ENCODE results near the gene SLC35F1.

The SLC35F1 gene

GRCh38 chr6:118128755-118129154 is 221.7 kb downstream of the SLC35F1 start:
- no peak for DNase-seq

DNA sequence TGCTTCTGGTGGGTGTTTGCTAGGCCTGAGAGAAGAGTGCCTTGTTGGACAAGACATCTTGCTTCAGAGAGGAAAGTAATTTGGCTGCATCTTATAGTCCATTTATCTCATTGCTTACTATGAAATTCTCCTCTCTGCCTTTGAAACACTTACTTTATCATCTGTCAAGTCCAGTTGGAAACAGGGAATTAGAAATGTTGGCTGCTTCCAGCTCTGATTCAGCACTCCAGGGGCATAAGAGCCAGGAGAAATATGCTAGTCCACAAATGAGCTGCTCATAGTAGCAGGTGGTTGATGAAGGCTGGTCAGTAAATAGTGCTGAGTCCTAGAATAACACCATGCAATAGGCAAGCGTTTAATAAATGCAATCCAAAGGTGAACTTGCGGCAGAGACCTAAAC is 227.1 kb downstream of the SLC35F1 start:
- DNase-seq, result no peak

GRCh38 chr6:118134736-118135135 is 227.7 kb downstream of the SLC35F1 start:
- DNase-seq, result no peak

- DNase-seq, result no peak
Observed at GRCh38 chr6:118135371-118135770, 228.3 kb downstream of the SLC35F1 start.

DNA sequence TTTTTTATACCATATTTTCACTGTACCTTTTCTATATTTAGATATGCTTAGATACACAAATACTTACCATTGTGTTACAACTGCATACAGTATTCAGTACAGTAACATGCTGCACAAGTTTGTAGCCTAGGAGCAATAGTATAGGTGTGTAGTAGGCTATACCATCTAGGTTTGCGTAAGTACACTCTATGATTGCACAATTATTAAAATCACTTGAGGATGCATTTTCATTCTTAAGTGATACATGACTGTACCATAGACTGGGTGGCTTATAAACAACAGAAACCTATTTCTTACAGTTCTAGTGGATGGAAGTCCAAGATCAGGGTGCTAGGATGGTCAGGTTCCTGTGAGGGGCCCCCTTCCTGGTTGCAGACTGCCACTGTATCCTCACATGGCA is 234.1 kb downstream of the SLC35F1 start:
- DNase-seq, result no peak

GRCh38 chr6:118146584-118146983 is 239.5 kb downstream of the SLC35F1 start:
- DNase-seq, result no peak

- no peak for DNase-seq
Observed at GRCh38 chr6:118147511-118147910, 240.4 kb downstream of the SLC35F1 start.

- no peak for DNase-seq
Observed at GRCh38 chr6:118148561-118148960, 241.5 kb downstream of the SLC35F1 start.

DNA sequence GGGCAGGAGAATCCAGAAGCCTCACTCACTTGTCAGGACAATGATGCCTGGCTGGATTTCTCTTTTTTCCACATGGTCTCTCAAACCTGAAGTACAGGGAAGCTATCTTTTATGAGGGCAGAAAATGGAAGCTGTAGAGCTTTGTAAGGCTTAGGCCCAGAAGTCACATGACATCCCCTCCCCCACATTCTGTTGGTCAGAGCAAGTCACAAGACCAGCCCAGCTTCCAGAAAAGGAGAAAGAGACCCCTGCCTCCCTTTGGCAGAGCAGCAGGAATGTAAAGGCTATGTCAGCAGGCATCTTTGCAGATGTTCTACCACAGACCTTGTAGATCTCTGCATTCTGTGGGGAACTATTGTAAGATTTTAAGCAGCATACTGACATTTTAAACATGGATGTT is 245.5 kb downstream of the SLC35F1 start:
- no peak for DNase-seq

DNA sequence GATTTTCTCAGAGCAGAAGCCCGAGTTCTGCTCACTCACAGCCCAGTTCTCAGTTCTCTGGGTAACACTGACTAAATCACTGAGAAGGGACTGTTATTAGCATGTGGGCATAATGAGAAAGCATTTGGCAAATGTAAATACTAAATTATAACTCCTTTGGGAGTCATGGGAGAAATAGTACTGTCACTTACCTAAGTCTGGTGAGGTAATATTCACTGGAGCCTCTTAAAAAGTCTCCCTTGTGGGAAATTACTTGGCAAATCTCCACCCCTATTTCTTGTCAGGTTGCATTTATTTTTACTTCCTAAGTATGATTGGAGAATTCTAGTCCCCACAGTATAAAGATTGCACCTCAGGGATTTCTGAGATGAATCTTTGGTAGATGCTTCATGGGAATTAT is 254.3 kb downstream of the SLC35F1 start:
- DNase-seq, result no peak

DNA sequence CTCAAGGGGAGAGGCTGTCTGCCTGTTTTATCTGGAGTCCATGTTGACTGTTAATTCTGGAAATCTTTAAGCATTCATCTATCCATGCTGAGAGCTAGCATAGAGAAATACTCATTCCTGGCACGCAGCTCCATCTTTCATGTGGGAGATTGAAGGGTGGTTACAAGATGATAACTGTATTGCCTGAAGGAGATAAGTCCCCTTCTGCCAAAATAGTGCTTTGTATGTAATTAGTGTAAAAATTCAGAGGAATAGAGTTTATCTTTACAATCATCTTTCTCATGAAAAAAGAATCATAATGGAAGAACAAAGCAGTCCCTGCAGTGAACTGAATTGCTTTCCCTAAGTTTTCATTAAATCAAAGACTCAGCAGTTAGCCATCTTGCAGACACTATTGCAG is 256.5 kb downstream of the SLC35F1 start:
- no peak for DNase-seq

DNA sequence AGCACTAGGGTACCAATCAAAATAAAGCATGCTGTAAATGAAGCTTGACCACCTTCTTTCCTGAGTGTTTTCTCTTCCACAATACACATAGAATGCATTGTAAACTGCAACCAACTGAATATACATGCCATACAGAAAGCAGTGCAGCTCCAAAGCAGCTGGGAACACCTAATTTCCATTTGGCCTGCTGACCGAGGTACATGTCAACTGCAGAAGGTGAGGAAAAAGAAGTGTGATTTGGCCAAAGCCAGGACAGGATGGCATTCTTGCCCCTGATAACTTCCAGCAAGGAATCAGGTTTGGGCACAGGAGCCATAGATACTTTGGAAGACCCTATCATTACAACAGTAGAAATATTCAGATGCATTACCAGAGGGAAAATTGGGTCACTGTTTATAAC is 258.4 kb downstream of the SLC35F1 start:
- DNase-seq, result no peak

- DNase-seq, result no peak
Observed at GRCh38 chr6:118168421-118168820, 261.4 kb downstream of the SLC35F1 start.

GRCh38 chr6:118171852-118172251 is 264.8 kb downstream of the SLC35F1 start:
- DNase-seq, result no peak

DNA sequence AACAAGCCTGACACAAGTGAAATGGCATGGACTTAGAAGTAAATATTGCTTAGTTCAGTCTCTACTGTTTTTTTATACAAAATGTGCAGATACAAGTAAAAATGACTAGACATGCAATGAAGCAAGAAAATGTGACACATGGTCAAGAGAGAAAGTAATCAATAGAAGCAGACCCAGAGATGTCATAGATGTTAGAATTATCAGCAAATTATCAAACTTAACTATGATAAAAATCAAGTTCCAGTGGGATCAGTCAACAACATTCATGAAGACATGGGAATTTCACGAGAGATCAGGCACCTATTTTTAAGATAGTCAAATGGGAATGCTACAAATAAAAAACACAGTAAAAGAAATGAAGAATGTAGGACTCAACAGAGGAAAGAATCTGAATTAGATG is 267.0 kb downstream of the SLC35F1 start:
- DNase-seq, result no peak

DNA sequence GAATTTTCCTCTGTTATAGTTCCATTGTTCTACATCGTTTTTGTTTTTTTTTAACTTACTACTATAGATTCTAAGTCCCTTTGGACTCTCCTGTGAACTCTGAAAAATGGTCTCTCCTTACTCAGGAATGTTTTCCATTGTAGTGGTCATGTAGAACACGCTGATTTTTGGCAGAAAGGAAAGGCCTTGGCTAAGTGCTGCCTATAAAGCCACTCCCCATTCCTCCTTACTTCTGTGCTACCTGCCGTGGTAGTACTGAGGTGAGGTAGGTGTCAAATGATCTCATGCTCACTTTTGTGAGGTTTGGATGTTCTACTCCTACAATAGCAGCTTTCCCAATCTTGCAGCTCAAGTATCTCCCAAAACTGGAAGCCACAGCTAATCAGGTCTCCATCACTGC is 270.7 kb downstream of the SLC35F1 start:
- no peak for DNase-seq

- DNase-seq, result no peak
Observed at GRCh38 chr6:118179048-118179447, 272.0 kb downstream of the SLC35F1 start.

DNA sequence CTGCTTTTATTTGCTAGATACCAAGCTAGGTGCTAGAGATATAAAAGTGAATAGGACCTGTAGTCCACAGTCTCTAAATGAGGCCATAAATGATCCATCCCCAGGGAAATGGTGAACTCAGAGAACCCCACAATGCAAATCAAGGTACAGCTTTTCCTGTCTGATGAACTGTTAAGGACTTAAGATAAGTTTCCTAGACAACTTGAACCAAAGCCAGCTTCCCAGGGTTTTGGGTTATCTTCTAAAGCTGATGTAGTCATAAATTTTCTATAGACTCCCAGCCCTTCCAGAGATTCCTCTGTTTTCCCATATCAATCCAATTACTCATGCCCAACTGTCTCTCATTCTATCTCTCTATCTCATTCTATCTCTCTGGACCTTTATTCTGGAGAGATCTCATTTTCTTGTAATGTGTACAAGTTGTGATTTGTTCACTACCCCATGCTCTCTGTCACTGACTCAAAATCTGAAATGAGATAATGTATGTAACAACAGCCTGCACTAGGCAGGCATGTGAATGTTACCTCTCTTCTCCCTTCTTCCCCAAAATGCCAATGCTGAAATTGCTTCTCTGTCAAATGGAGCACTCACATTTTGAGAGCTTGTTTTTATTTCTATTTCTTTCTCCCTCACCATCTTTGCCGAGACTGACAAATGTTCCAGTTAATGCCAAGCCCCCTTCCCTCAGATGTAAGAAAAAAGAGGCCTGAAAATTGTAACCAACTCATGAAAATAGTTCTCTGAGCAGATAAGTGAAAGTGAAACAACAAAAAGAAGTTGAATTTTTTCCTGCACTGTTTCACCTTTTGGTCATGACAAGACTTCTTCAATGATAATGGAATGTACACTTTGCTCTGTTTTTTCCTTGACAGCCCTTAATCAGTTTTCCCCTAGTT is 279.9 kb downstream of the SLC35F1 start:
- no peak for DNase-seq

GRCh38 chr6:118187568-118188164 is 280.6 kb downstream of the SLC35F1 start:
- DNase-seq, result no peak

GRCh38 chr6:118188561-118188960 is 281.5 kb downstream of the SLC35F1 start:
- no peak for DNase-seq

DNA sequence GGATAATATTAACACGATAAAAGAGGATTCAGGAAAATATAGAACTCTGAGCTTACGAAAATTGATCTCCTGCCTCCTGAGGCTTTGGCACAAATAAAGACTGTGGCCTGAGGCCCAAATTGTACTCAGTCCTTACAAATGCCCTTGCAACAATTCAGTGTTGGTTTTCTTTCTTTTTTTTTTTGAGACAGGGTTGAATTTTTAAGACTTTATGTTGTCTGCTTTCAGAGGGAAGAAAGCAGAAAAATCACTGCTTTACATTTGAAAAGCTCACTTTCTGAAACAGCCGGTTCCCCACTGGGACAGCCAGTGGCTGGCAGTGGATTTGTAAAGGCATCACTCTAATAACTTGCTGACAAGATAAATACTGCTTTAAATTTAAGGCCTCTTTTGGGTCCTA is 290.5 kb downstream of the SLC35F1 start:
- DNase-seq, result no peak

GRCh38 chr6:118198746-118199145 is 291.7 kb downstream of the SLC35F1 start:
- no peak for DNase-seq

- DNase-seq, result no peak
Observed at GRCh38 chr6:118200160-118200559, 293.1 kb downstream of the SLC35F1 start.

GRCh38 chr6:118202517-118202916 is 295.5 kb downstream of the SLC35F1 start:
- no peak for DNase-seq

- DNase-seq, result no peak
Observed at GRCh38 chr6:118203545-118203944, 296.5 kb downstream of the SLC35F1 start.
